K562 (cell line): ENCODE measurements around the gene ARHGAP28. TPM values are rescaled to one million over a fixed set of nuclear protein-coding genes. Genes with fewer than 3 reads are reported as not detected.

Source experiments
- ATAC-seq: fragments of 200-7000 bp; cut with Tn5 transposase; 3 replicates; pipeline ENCODE4 v1.9.1; 2020; ENCODE audit warnings: moderate library complexity
- BruUV-seq: library from RNA; stranded (reverse); fragments of 400-500 nt; replicated peaks from 2 replicates; lab custom pipeline; 2021; lab: Mats Ljungman, UMichigan
- CTCF ChIA-PET: fragments of 300-600 bp; formaldehyde crosslinking; extraction: SDS; loops from one replicate; lab custom pipeline; 2021; ENCODE audit warnings: low intra/inter-chr PET ratio; lab: Yijun Ruan, JAX
- POLR2A ChIA-PET: fragments of 300-600, 350-650 bp; sonication (Branson Sonifier 250); formaldehyde crosslinking; extraction: SDS; loops from one replicate; lab custom pipeline; 2021; ENCODE audit warnings: antibody characterized with exemption, inconsistent platforms; lab: Yijun Ruan, JAX
- DNase-seq, 4 experiments: peaks; one replicate each; pipeline versions ENCODE4 v3.0.0 to v3.0.0-alpha.2; 2011 to 2018; ENCODE audit warnings: low spot score in 3 of 4, mixed read lengths in 3 of 4; ENCODE audit errors: extremely low read depth in 1 of 4
- FAIRE-seq: peaks from 2 replicates; lab custom pipeline; 2011; peaks lifted over from hg19 to GRCh38; lab: Jason Lieb, UNC
- H2AFZ ChIP-seq: 2 replicates; pipeline ENCODE4 v1.6.0; 2011; ENCODE audit warnings: low read depth, low read length, control low read depth, inconsistent platforms
- H3K27ac ChIP-seq: fragments of 200-600 bp; 3 replicates; pipeline ENCODE4 v1.8.0; 2011; ENCODE audit warnings: low read depth, mild to moderate bottlenecking, control low read depth, inconsistent platforms, low read length, moderate library complexity, mixed read lengths; ENCODE audit errors: extremely low read depth
- H3K27me3 ChIP-seq, 2 experiments: fragments of 300-600 bp in 1 of 2; 2 replicates in 1 of 2; 3 replicates in 1 of 2; pipeline versions ENCODE4 v1.6.0 to v1.8.0; 2011; ENCODE audit warnings: inconsistent platforms in 2 of 2, low read length in 2 of 2, mild to moderate bottlenecking in 1 of 2, mixed read lengths in 1 of 2, moderate library complexity in 1 of 2; ENCODE audit not compliant: control insufficient read depth in 2 of 2, insufficient read depth in 2 of 2
- H3K36me3 ChIP-seq: fragments of 300-600 bp; 3 replicates; pipeline ENCODE4 v1.8.0; 2011; ENCODE audit warnings: mild to moderate bottlenecking, low read length, inconsistent platforms; ENCODE audit not compliant: control insufficient read depth, insufficient read depth
- H3K4me1 ChIP-seq, 2 experiments: fragments of 200-600 bp in 1 of 2; replicated peaks in 1 of 2; 2 replicates in 1 of 2; 3 replicates in 1 of 2; pipeline versions ENCODE4 v1.5.1 to v1.8.0; 2011; ENCODE audit warnings: inconsistent platforms in 2 of 2, low read length in 2 of 2, mild to moderate bottlenecking in 1 of 2, mixed read lengths in 1 of 2, moderate library complexity in 1 of 2; ENCODE audit not compliant: control insufficient read depth in 2 of 2, insufficient read depth in 2 of 2
- H3K4me2 ChIP-seq: 2 replicates; pipeline ENCODE4 v1.6.1; 2011; ENCODE audit warnings: low read length, control low read depth, inconsistent platforms, mixed read lengths; ENCODE audit not compliant: insufficient read depth
- H3K4me3 ChIP-seq: fragments of 200-600 bp; sonication (generic), shearing (Covaris generic); 2 replicates; pipeline ENCODE4 v1.5.1; 2016; ENCODE audit warnings: control low read depth, inconsistent platforms
- H3K79me2 ChIP-seq: fragments of 200-600 bp; 3 replicates; pipeline ENCODE4 v1.8.0; 2011; ENCODE audit warnings: low read length, inconsistent platforms; ENCODE audit not compliant: control insufficient read depth, insufficient read depth
- H3K9ac ChIP-seq, 2 experiments: 2 replicates each; pipeline versions ENCODE4 v1.6.0 to v1.6.1; 2011; ENCODE audit warnings: low read depth in 2 of 2, low read length in 2 of 2, control low read depth in 1 of 2, inconsistent platforms in 1 of 2, mild to moderate bottlenecking in 1 of 2, mixed read lengths in 1 of 2; ENCODE audit not compliant: insufficient read depth in 1 of 2
- H3K9me1 ChIP-seq: one replicate; pipeline ENCODE4 v1.6.0; 2011; ENCODE audit warnings: inconsistent platforms, mild to moderate bottlenecking, low read length, moderate library complexity; ENCODE audit not compliant: control insufficient read depth, insufficient read depth
- H3K9me3 ChIP-seq: replicated peaks from 2 replicates; pipeline ENCODE4 v1.5.1; 2011; ENCODE audit warnings: low read depth, low read length, inconsistent platforms; ENCODE audit not compliant: control insufficient read depth, insufficient read depth
- H4K20me1 ChIP-seq: replicated peaks from 2 replicates; pipeline ENCODE4 v1.6.1; 2011; ENCODE audit warnings: low read length, inconsistent platforms, mixed read lengths; ENCODE audit not compliant: control insufficient read depth, insufficient read depth
- CBFA2T3 ChIP-seq: fragments of 450-650 bp; IDR thresholded peaks from 2 replicates; pipeline ENCODE4 v1.6.1; 2017
- CREB3L1 ChIP-seq: fragments of 450-650 bp; IDR thresholded peaks from 2 replicates; pipeline ENCODE4 v1.6.1; 2014; ENCODE audit warnings: low read depth, mild to moderate bottlenecking, moderate library complexity, borderline replicate concordance
- RBM25 ChIP-seq: fragments of 200-400 bp; formaldehyde crosslinking; IDR thresholded peaks from 2 replicates; pipeline ENCODE4 v1.6.1; 2018; ENCODE audit warnings: low read length, low read depth, moderate library complexity; ENCODE audit not compliant: severe bottlenecking
- ZNF124 ChIP-seq: sonication (generic); formaldehyde crosslinking; IDR thresholded peaks from 2 replicates; pipeline ENCODE4 v1.8.1; 2022; ENCODE audit warnings: missing genetic modification reagents
- ZNF146 ChIP-seq: IDR thresholded peaks from one replicate; pipeline ENCODE4 v1.6.1; 2018; ENCODE audit warnings: missing compliant biosample characterization; ENCODE audit not compliant: unreplicated experiment
- WGBS: fragments of 100-300 bp; shearing (Covaris generic); methylation state at CpG from one replicate; pipeline ENCODE4 v1.1.6; 2016; ENCODE audit warnings: low coverage, mixed read lengths; ENCODE audit not compliant: insufficient coverage; ENCODE audit errors: missing lambda C conversion rate; 5-methylcytosine and 5-hydroxymethylcytosine counted together
- in situ Hi-C: fragments of 300-500 bp; cut with MboI; formaldehyde crosslinking; loops from 4 replicates; pipeline ENCODE4 v1.15.0; 2018; ENCODE audit warnings: inconsistent platforms, mixed read lengths
- intact Hi-C: fragments of 100-400 bp; cut with micrococcal nuclease; formaldehyde crosslinking; loops from 2 replicates; pipeline ENCODE4 v1.14.2; 2022
- polyA plus RNA-seq, 8 experiments: library from polyadenylated mRNA; depleted of rRNA in 4 of 8; stranded (reverse) in 5 of 8; unstranded in 3 of 8; fragments of >200 nt; fragmentation: Nextera tagmentation in 2 of 8; fragmentation: Illumina TruSeq in 1 of 8; extraction: Ambion mirVana in 2 of 8; extraction: Trizol in 1 of 8; gene quantifications; 2 replicates each; pipeline versions ENCODE4 v1.2.1 to v1.2.3, GENCODE V29; 2011 to 2014; ENCODE audit warnings: inconsistent platforms in 1 of 8, missing spikeins in 1 of 8
- total RNA-seq, 7 experiments: library from RNA; depleted of rRNA in 6 of 7; stranded (reverse); fragments of >200 nt in 6 of 7; fragmentation: Illumina TruSeq in 2 of 7; extraction: Trizol in 2 of 7; gene quantifications; 2 replicates each; pipeline versions ENCODE4 v1.2.1 to v1.2.3, GENCODE V29; 2011 to 2021; ENCODE audit warnings: low replicate concordance in 1 of 7

The ARHGAP28 gene
- total and polyA plus RNA-seq, 9 of the 15 experiments (the other 6 are each of a cell fraction or from before 2014, with no cell fraction given), result 0.93 to 5.9 (median 5.0) TPM

GRCh38 chr18:6851480-6851879 is 122.0 kb downstream of the ARHGAP28 start:
- in situ Hi-C loops, result no loop called here
- H2AFZ ChIP-seq, result no peak overlapping the region

More at GRCh38 chr18:6851480-6851879, 122.0 kb downstream of the ARHGAP28 start:
- peaks cover 0 to 9% of the 10 kb centered on the region in 2 experiments; a peak in 1 of 5 replicates for H3K4me1 ChIP-seq
- H3K79me2 ChIP-seq, result no peaks in the 10 kb centered on the region
- no peaks in the 10 kb centered on the region for H3K36me3 ChIP-seq
- ChIA-PET POLR2A (no interaction called here), CTCF (no interaction called here)
- ATAC-seq (no peak), DNase-seq (no peak), FAIRE-seq (no peak)
- intact Hi-C loops, result no loop called here
- BruUV-seq, result no TSS peak
- WGBS, result 0% methylated on average over 2 of the region's 2 CpGs
- H3K27me3 ChIP-seq, result no peaks in the 10 kb centered on the region
- peak; percentile 32 for TF ChIP-seq RBM25
- no peak for TF ChIP-seq CBFA2T3
- no peak for TF ChIP-seq CREB3L1
- TF ChIP-seq ZNF146, result peak; percentile 18
- no peak for TF ChIP-seq ZNF124 (CRISPR knock-in tag)
- H3K9me3 ChIP-seq, result no peaks in the 10 kb centered on the region
- no peak overlapping the region for H3K4me2 ChIP-seq
- no peaks in the 10 kb centered on the region for H4K20me1 ChIP-seq
- H3K9ac ChIP-seq, result no peak overlapping the region
- H3K4me3 ChIP-seq, result no peak overlapping the region
- no peaks in the 10 kb centered on the region for H3K9me1 ChIP-seq
- no peak overlapping the region for H3K27ac ChIP-seq
